Lung microvascular endothelial cell (primary cell): Measurements from ENCODE around the gene CRMP1. TPM values are rescaled to one million over a fixed set of nuclear protein-coding genes. Genes with fewer than 3 reads are reported as not detected.

Source experiments
- DNase-seq, 2 donors: peaks; one replicate each; pipeline versions ENCODE4 v3.0.0 to v3.0.0-alpha.2; 2010; ENCODE audit warnings: low read depth in 2 of 2
- total RNA-seq: library from RNA; depleted of rRNA; stranded (reverse); fragments of >200 nt; gene quantifications from 2 replicates; pipeline ENCODE4 v1.2.1, GENCODE V29; 2014

The CRMP1 gene
- total RNA-seq, 1 donor from 2014 or later = under 0.01 TPM

- DNase-seq = no peak
Measured at GRCh38 chr4:5888222-5889001, 4.5 kb downstream of the CRMP1 start.

DNA sequence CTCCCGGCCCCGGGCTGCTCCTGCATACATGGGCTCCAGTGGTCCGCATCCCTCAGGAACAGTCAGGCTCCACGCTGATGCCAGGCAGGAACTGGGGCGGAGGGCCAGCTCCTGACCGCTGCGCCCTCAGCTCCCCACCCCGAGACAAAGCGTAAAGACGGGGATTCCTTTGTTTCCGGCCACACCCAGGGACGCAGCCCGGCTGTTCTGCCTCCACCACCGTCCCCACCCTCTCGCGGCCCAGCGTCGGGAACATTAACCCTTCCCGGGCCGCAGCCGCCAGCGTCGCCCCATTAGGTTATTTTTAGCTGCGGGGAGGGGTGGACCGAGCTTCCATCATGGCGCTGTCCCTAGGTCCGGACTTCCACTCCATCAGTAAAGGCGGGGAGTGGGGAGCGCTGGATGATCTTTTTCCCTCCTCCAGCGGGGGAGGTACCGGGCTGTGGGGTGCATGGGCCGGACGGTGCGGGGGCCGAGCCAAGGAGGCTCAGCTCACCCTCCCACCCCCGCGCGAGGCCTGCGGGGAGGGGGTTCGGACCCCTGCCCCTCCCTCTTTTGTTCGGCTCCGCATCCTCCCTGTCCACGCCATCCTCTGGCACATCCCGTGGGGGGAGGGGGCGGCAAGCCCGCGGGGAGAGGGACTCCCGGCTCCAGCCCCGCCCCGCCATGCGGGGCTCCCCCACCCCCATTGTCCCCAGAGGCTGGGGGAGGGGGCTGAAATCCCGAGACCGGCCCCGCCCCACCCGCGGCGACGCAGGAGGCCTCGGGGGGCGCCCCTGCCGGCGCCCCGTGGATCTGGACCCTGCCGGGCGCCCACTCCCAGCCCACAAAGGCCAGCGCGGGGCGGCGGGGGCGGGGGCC is 5.3 kb downstream of the CRMP1 start:
- DNase-seq = no peak

GRCh38 chr4:5887011-5887360 is 5.9 kb downstream of the CRMP1 start:
- no peak for DNase-seq

DNA sequence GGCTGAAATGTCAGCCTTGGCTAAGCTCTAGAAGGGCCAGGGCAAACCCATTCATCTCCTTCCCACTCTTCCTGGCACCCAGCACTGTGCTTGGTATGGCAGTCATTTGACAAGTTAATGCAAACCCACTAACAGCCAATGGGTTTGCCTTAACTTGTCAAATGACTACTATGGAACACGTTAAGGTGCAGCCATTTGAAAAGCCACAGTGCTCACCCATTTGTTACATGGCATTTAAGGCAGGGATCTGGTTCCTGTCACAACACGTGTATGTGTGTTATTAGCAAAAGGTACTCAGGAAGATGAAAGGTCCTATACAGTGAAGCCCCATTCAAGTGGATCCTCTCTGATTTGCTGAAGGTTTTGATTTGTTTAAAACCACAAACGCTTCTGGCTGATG is 7.2 kb downstream of the CRMP1 start:
- no peak for DNase-seq

DNA sequence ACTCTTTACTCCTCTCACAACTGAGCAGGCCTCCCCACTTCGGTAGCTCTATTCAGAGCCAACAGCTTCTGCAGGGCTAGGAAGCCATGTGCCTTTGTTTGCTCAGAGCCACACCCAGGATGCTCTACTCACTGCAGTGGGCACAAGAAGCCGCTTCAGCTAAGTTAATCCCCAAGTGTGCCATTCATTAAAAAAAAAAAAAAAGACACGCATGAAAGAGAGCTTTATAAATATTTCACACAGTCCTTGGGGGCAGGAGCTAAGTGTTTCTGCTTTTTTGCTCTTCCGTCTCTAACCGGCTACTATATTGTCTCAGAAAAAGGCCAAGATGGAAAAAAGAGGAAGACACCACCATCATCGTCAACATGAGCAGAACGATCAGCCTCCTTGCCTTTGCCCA is 8.1 kb downstream of the CRMP1 start:
- no peak for DNase-seq

GRCh38 chr4:5883916-5884315 is 9.0 kb downstream of the CRMP1 start:
- no peak for DNase-seq

DNA sequence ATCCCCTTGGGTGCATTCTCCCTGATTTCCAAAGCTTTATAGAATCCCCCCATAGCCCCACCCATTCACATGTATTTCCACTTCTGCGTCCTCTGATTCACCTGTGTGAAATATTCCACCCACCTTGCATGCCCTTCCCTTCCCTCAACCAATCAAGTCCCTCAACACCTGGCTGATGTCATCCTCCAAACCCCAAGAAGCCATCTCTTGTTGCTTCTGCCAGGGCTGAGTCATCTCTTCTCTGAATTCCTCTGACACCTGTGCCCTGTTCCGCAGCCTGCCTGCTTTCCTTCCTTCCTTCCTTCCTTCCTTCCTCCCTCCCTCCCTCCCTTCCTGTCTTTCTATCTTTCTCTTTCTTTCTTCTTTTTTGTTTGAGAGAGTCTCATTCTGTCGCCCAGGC is 9.9 kb downstream of the CRMP1 start:
- no peak for DNase-seq

DNA sequence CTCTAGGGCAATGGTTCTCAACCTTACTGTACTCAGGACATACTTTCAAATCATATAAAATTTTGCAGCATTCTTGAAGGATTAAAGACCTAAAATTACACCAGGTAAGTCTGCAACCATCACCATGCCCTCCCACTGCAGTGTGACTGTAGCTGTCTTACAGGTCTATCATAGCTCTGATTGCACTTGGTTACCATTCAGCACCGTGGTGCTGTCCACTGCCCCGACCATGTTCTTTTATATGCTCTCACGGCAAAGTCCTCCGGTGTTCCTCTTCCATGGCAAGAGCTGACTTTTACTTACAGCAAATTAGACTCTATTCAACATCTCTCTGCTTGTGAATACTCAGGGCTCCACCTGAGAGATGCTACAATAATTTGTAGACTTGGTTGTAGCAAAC is 11.5 kb downstream of the CRMP1 start:
- DNase-seq = peak in 1 of 2 donors; percentile 17

GRCh38 chr4:5878359-5878758 is 14.5 kb downstream of the CRMP1 start:
- DNase-seq = no peak

DNA sequence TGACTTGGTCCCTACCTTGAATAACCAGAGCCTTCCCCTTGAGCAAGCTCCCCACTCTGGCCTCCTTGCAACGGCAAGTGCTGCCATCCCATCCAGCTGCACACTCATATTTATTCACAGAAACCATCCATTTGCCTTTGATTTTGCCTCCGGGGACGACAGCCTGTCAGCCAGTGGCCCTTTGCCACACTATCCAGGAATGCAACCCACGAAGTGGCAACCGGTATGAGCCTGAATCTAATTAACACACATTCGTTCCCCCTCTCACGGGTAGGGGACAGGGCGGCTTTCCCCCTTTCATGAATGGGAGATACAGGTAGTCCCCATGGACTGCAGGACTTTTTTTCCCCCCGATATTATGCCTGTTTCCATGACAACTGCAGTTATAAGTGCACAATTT is 15.5 kb downstream of the CRMP1 start:
- no peak for DNase-seq

DNA sequence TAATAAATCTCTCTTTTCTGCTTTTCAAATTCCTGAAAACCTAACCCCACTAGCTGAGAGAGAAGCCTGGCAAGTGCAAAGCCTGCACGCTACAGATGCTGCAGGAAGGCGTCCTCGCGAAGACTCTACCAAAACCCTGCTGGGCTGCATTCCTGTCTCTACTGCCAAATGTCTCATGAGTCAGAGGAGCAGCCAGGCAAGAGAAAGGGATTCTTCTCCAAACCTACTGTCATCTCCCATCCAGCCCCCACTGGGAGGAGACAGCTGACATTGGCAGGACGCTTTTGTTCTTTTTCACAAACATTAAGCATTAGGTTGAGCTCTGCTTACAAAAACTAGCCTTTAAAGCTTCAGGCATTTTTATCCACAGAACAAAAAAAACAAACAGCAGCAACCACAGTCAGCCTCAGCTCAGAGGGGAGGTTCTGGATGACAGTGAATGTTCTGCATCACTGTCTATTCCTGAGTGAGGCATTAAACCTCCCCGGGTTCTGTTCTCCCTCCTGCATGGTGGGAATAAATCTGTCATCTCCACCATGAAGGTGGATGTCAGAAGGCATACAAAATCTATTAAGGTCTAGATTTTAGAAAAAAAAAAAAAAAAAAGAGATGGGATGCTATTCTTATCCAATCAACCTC is 18.0 kb downstream of the CRMP1 start:
- DNase-seq = no peak

GRCh38 chr4:5870701-5871100 is 22.2 kb downstream of the CRMP1 start:
- peak; percentile 17 to 59 for DNase-seq

DNA sequence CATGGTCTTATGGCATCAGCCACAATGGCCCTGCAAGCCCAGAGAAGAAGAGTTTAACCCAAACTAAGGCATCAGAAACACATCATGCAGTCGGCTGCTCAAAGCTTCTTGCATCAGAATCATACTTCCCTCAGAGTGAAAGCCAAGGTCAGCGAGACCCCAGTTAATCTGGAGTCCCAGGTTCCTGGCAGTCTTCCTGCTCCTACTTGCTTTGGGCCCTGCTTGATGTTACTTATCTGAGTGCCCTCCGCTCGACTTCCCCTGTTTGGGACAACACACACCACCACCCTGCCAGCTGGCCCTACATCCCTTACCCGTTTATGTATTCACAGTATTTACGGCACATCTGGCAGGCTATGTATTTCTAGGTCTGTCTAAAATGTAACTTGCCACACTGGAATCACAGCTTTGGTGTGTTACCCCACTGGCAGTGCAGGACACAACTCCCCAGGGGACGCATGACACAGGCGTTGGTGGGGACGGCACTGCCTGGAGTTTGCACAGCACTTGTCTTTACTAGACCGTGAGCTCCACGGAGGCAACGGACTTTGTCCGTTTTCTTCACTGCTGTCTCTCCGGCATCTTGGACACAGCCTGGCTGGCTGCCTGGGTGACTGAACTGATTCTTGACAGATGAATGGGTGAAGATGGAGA is 22.8 kb downstream of the CRMP1 start:
- DNase-seq = no peak

DNA sequence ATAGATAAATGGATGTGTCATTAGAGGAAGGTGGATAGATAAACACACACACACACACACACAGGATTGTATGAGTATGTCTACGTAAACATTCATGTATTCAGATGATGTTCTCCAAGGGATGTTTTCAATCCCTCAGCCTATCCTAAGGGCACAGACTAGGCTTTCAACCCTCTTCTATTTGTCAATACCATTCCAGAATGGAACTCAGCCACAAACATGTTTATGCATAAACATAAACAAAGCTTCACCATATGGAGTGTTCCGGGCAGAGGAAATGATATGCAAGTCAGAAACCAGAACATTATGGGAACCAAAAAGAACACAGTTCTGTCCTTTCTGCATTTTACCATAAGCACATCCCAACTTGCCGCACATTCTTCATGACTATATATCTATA is 25.0 kb downstream of the CRMP1 start:
- no peak for DNase-seq

GRCh38 chr4:5866841-5867813 is 25.8 kb downstream of the CRMP1 start:
- no peak for DNase-seq

DNA sequence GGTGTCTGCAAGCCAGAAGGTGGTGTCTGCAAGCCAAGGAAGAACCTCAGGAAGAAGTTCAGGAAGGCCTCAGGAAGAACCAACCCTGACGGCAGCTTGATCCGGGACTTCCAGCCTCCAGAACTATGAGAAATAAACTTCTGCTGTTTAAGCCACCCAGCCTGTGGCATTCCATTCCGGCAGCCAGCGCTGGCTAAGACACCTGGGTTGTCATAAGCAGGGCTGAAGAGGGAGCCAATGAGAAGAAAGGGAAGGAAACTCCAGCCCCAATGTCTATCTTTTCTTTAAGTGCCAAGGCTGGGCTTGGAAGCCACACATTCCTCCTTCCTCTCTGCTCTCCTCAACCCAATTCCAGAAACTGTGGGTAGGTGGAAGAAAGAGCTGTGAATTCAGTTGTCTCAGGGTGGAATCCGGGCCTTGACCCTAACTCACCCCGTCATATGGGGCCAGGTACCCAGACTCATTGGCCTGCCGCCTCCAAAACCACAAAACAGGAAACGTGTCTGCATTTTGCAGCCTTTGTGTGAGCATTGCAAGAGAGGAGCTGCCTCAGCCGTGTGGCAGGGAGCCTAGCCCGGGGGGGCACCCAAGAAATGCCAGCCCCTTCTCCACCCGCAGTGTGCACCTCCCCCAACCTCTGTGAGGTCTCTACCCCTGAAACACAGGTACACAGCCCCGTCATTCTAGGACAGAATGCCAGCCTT is 26.8 kb downstream of the CRMP1 start:
- peak in 1 of 2 donors; percentile 12 for DNase-seq

GRCh38 chr4:5863461-5864113 is 29.3 kb downstream of the CRMP1 start:
- DNase-seq = peak in 1 of 2 donors; percentile 92

GRCh38 chr4:5858020-5858769 is 34.7 kb downstream of the CRMP1 start:
- no peak for DNase-seq

DNA sequence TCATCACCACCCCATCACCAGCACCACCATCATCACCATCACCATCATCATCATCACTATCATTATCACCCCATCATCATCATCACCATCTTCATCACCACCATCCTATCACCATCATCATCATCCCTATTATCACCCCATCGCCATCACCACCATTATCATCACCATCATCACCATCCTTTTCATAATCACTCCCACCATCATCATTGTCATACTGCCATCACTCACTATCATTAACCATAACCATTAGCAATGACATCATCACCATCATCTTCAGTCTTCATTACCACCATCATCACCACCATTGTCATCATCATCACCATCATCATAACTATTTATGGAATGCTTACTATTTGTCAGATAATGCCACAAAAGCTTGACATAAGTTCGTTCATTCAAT is 35.7 kb downstream of the CRMP1 start:
- no peak for DNase-seq
